CD4-positive, alpha-beta T cell treated with Interleukin-6 at 100 ng/mL for 8 hours (primary cell): ENCODE results near the gene ITGA8.
A peak's percentile ranks its signal among the peaks of the same experiment; 100 is the strongest.
"Not testable (repeated sequence)": the region's sequence is repeated elsewhere in the genome, so short reads cannot be mapped to it uniquely, and the experiment has no call there.

Experiments used
- DNase-seq: peaks from one replicate; pipeline ENCODE4 v3.0.0-alpha.2; 2020; ENCODE audit warnings: mixed read lengths, low spot score

The ITGA8 gene

GRCh38 chr10:15719899-15720634 lies at the start of gene ITGA8:
ITGA8 (minus strand) TSS chr10:15719922; CDS start chr10:15719771, 151 bp downstream.
- no peak for DNase-seq

- DNase-seq = no peak
Observed at GRCh38 chr10:15764892-15765454, 45.3 kb upstream of the ITGA8 start.

GRCh38 chr10:15763006-15763405 lies 43.3 kb upstream of the ITGA8 start:
- no peak for DNase-seq

- not testable (repeated sequence) for DNase-seq
Observed at GRCh38 chr10:15762239-15762638, 42.5 kb upstream of the ITGA8 start.

- DNase-seq = not testable (repeated sequence)
Observed at GRCh38 chr10:15761224-15761623, 41.5 kb upstream of the ITGA8 start.

- no peak for DNase-seq
Observed at GRCh38 chr10:15760681-15761080, 41.0 kb upstream of the ITGA8 start.

GRCh38 chr10:15759265-15759664 lies 39.5 kb upstream of the ITGA8 start:
- DNase-seq = no peak

- DNase-seq = no peak
Observed at GRCh38 chr10:15758618-15759017, 38.9 kb upstream of the ITGA8 start.

GRCh38 chr10:15754937-15755336 lies 35.2 kb upstream of the ITGA8 start:
- no peak for DNase-seq

GRCh38 chr10:15751046-15751445 lies 31.3 kb upstream of the ITGA8 start:
- no peak for DNase-seq

- no peak for DNase-seq
Observed at GRCh38 chr10:15748126-15748525, 28.4 kb upstream of the ITGA8 start.

GRCh38 chr10:15747632-15748031 lies 27.9 kb upstream of the ITGA8 start:
- DNase-seq = no peak

- no peak for DNase-seq
Observed at GRCh38 chr10:15745751-15746150, 26.0 kb upstream of the ITGA8 start.

GRCh38 chr10:15744217-15744865 lies 24.6 kb upstream of the ITGA8 start:
- DNase-seq = peak; percentile 3

- no peak for DNase-seq
Observed at GRCh38 chr10:15743443-15743842, 23.7 kb upstream of the ITGA8 start.

- DNase-seq = no peak
Observed at GRCh38 chr10:15742836-15743235, 23.1 kb upstream of the ITGA8 start.

GRCh38 chr10:15742102-15742501 lies 22.4 kb upstream of the ITGA8 start:
- DNase-seq = no peak

- DNase-seq = no peak
Observed at GRCh38 chr10:15741581-15741980, 21.9 kb upstream of the ITGA8 start.

- DNase-seq = no peak
Observed at GRCh38 chr10:15740261-15740660, 20.5 kb upstream of the ITGA8 start.

GRCh38 chr10:15739254-15739970 lies 19.7 kb upstream of the ITGA8 start:
- no peak for DNase-seq

GRCh38 chr10:15738270-15738925 lies 18.7 kb upstream of the ITGA8 start:
- DNase-seq = no peak

- DNase-seq = no peak
Observed at GRCh38 chr10:15737656-15738055, 17.9 kb upstream of the ITGA8 start.
